SH-SY5Y (cell line): ENCODE measurements around the gene TANC1.

Experiments used
- GATA2 ChIP-seq: IDR thresholded peaks from 2 replicates; pipeline ENCODE4 v1.6.1; 2011; ENCODE audit warnings: mild to moderate bottlenecking, low read depth, low read length
- GATA3 ChIP-seq: IDR thresholded peaks from 2 replicates; pipeline ENCODE4 v1.6.1; 2011; ENCODE audit warnings: low read depth, mild to moderate bottlenecking, low read length, moderate library complexity

DNA sequence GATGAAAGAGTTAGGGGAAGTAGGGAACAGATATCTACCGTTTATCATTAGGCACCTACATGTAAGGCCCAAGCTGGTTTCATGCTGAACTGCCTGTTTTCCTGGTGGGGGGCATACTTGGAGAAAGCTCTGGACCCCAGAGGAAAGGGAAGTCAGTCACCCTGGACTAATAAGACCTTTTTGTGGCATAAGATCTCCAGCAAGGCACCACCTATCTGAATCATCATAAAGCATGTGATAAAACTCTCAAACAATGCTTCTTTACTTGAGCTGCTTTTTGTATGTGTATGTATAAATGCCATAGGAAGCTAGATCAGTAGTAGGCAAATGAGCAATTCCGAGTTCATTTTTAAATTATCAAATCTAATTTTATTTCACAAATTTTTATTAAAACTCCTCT lies 104.8 kb downstream of the TANC1 start:
- TF ChIP-seq GATA3: no peak
- no peak for TF ChIP-seq GATA2
